Progenitor cell of endocrine pancreas (in vitro differentiated cells): ENCODE measurements around the gene CFI. TPM values are rescaled to one million over a fixed set of nuclear protein-coding genes. Genes with fewer than 3 reads are reported as not detected.

Source experiments
- DNase-seq: peaks from one replicate; pipeline ENCODE4 v3.0.0; 2021; ENCODE audit warnings: low spot score; ENCODE audit not compliant: unreplicated experiment
- H3K27ac Mint-ChIP-seq: 2 replicates; pipeline ENCODE4 v1.8.0; 2021; ENCODE audit warnings: mild to moderate bottlenecking, moderate library complexity, mixed read lengths
- H3K27me3 Mint-ChIP-seq: 2 replicates; pipeline ENCODE4 v1.8.0; 2021; ENCODE audit warnings: mixed read lengths
- H3K36me3 Mint-ChIP-seq: 2 replicates; pipeline ENCODE4 v1.8.0; 2022; ENCODE audit warnings: mixed read lengths; ENCODE audit not compliant: insufficient read depth
- H3K4me1 Mint-ChIP-seq: 2 replicates; pipeline ENCODE4 v1.8.0; 2021; ENCODE audit warnings: low read depth, mixed read lengths
- H3K4me3 Mint-ChIP-seq: 2 replicates; pipeline ENCODE4 v1.8.0; 2021; ENCODE audit warnings: low read depth, mild to moderate bottlenecking, moderate library complexity, mixed read lengths
- H3K9me3 Mint-ChIP-seq: 2 replicates; pipeline ENCODE4 v1.8.0; 2021; ENCODE audit warnings: low read depth, mixed read lengths
- CTCF ChIP-seq: fragments of 200-600 bp; sonication (generic); IDR thresholded peaks from one replicate; pipeline ENCODE4 v1.5.0; 2021; ENCODE audit warnings: antibody characterized with exemption, mild to moderate bottlenecking; ENCODE audit not compliant: unreplicated experiment
- total RNA-seq: library from RNA; stranded (reverse); gene quantifications from 2 replicates; pipeline ENCODE4 v1.2.1, GENCODE V29; 2021

The CFI gene
- total RNA-seq, 1 donor from 2014 or later: not detected

GRCh38 chr4:109745830-109746229 is 56.0 kb downstream of the CFI start:
- no peaks in the 10 kb centered on the region for H3K36me3 Mint-ChIP-seq

GRCh38 chr4:109739547-109739946 is 62.3 kb downstream of the CFI start:
- Mint-ChIP-seq H3K9me3 (no peaks in the 10 kb centered on the region), H3K27me3 (peaks cover 3% of the 10 kb centered on the region), H3K4me3 (no peak overlapping the region), H3K36me3 (no peaks in the 10 kb centered on the region), H3K4me1 (peaks cover 2% of the 10 kb centered on the region), H3K27ac (no peak overlapping the region)
- TF ChIP-seq CTCF: no peak
- no peak for DNase-seq

More at GRCh38 chr4:109745830-109746229, 56.0 kb downstream of the CFI start:
- Mint-ChIP-seq H3K9me3 (no peaks in the 10 kb centered on the region), H3K27ac (no peak overlapping the region), H3K4me1 (peaks cover 4% of the 10 kb centered on the region), H3K27me3 (no peaks in the 10 kb centered on the region), H3K4me3 (no peak overlapping the region)
- no peak for DNase-seq
- no peak for TF ChIP-seq CTCF

GRCh38 chr4:109738104-109738872 is 63.5 kb downstream of the CFI start:
- no peak for TF ChIP-seq CTCF
- no peak overlapping the region for H3K27ac Mint-ChIP-seq
- peaks cover 2% of the 10 kb centered on the region for H3K4me1 Mint-ChIP-seq
- DNase-seq: no peak
- H3K36me3 Mint-ChIP-seq: no peaks in the 10 kb centered on the region
- H3K4me3 Mint-ChIP-seq: no peak overlapping the region
- H3K27me3 Mint-ChIP-seq: peaks cover 4% of the 10 kb centered on the region
- H3K9me3 Mint-ChIP-seq: no peaks in the 10 kb centered on the region

- Mint-ChIP-seq H3K27me3 (peaks cover 9% of the 10 kb centered on the region), H3K4me3 (no peak overlapping the region), H3K4me1 (no peaks in the 10 kb centered on the region), H3K9me3 (no peaks in the 10 kb centered on the region), H3K27ac (no peak overlapping the region), H3K36me3 (no peaks in the 10 kb centered on the region)
- DNase-seq: no peak
- TF ChIP-seq CTCF: no peak
Observed at GRCh38 chr4:109735566-109736365, 66.0 kb downstream of the CFI start.

GRCh38 chr4:109733728-109734127 is 68.1 kb downstream of the CFI start:
- TF ChIP-seq CTCF: no peak
- no peak for DNase-seq
- Mint-ChIP-seq H3K27ac (no peak overlapping the region), H3K4me1 (peaks cover 3% of the 10 kb centered on the region), H3K4me3 (no peak overlapping the region), H3K27me3 (peaks cover 7% of the 10 kb centered on the region), H3K36me3 (no peaks in the 10 kb centered on the region), H3K9me3 (no peaks in the 10 kb centered on the region)
